Keratinocyte (primary cell): Measurements from ENCODE around the gene ABHD16A. TPM values are rescaled to one million over a fixed set of nuclear protein-coding genes. Genes with fewer than 3 reads are reported as not detected.
A peak's percentile ranks its signal among the peaks of the same experiment; 100 is the strongest.

ENCODE experiments used
- DNase-seq: peaks from one replicate; pipeline ENCODE4 v3.0.0-alpha.2; 2011; ENCODE audit warnings: low read depth, missing footprints, low spot score
- FAIRE-seq: peaks from 2 replicates; lab custom pipeline; 2011; peaks lifted over from hg19 to GRCh38; lab: Jason Lieb, UNC
- H2AFZ ChIP-seq: 2 replicates; pipeline ENCODE4 v1.6.0; 2012; ENCODE audit warnings: low read length, control low read depth, inconsistent platforms; ENCODE audit not compliant: control insufficient read depth
- H3K27ac ChIP-seq: 2 replicates; pipeline ENCODE4 v1.5.1; 2011; ENCODE audit warnings: low read length; ENCODE audit not compliant: control insufficient read depth, insufficient read depth
- H3K27me3 ChIP-seq: 3 replicates; pipeline ENCODE4 v1.6.0; 2011; ENCODE audit warnings: low read length; ENCODE audit not compliant: control insufficient read depth, insufficient read depth; ENCODE audit errors: extremely low read depth
- H3K36me3 ChIP-seq, 2 experiments: 2 replicates in 1 of 2; 3 replicates in 1 of 2; pipeline ENCODE4 v1.5.1; 2011; ENCODE audit warnings: low read length in 2 of 2, mild to moderate bottlenecking in 1 of 2; ENCODE audit not compliant: control insufficient read depth in 2 of 2, insufficient read depth in 2 of 2; ENCODE audit errors: extremely low read depth in 1 of 2
- H3K4me1 ChIP-seq: 3 replicates; pipeline ENCODE4 v1.5.1; 2011; ENCODE audit warnings: low read length; ENCODE audit not compliant: control insufficient read depth, insufficient read depth; ENCODE audit errors: extremely low read depth
- H3K4me2 ChIP-seq: 3 replicates; pipeline ENCODE4 v1.6.0; 2011; ENCODE audit warnings: low read depth, low read length; ENCODE audit not compliant: control insufficient read depth, insufficient read depth; ENCODE audit errors: extremely low read depth
- H3K4me3 ChIP-seq, 3 experiments: fragments of 200-600 bp in 1 of 3; sonication (generic) in 1 of 3; 2 replicates in 2 of 3; 3 replicates in 1 of 3; pipeline ENCODE4 v1.5.1; 2011 to 2016; ENCODE audit warnings: low read length in 3 of 3, mild to moderate bottlenecking in 3 of 3, control low read depth in 2 of 3, inconsistent platforms in 1 of 3, low read depth in 1 of 3, mixed read lengths in 1 of 3, mixed run types in 1 of 3, moderate library complexity in 1 of 3; ENCODE audit not compliant: control insufficient read depth in 2 of 3, insufficient read depth in 2 of 3; ENCODE audit errors: extremely low read depth in 1 of 3
- H3K79me2 ChIP-seq: 2 replicates; pipeline ENCODE4 v1.6.0; 2012; ENCODE audit warnings: low read length; ENCODE audit not compliant: control insufficient read depth, insufficient read depth
- H3K9ac ChIP-seq: 3 replicates; pipeline ENCODE4 v1.6.0; 2011; ENCODE audit warnings: low read length; ENCODE audit not compliant: control insufficient read depth, insufficient read depth; ENCODE audit errors: extremely low read depth
- H3K9me1 ChIP-seq: 3 replicates; pipeline ENCODE4 v1.6.0; 2011; ENCODE audit warnings: low read length; ENCODE audit not compliant: control insufficient read depth, insufficient read depth; ENCODE audit errors: extremely low read depth
- H3K9me3 ChIP-seq: 2 replicates; pipeline ENCODE4 v1.5.1; 2012; ENCODE audit warnings: low read depth, low read length; ENCODE audit not compliant: control insufficient read depth
- H4K20me1 ChIP-seq: 3 replicates; pipeline ENCODE4 v1.6.0; 2011; ENCODE audit warnings: low read length; ENCODE audit not compliant: control insufficient read depth, insufficient read depth; ENCODE audit errors: extremely low read depth
- CTCF ChIP-seq, 3 experiments: IDR thresholded peaks in 1 of 3; conservative IDR thresholded peaks in 1 of 3; optimal IDR thresholded peaks in 1 of 3; 2 replicates in 2 of 3; 3 replicates in 1 of 3; pipeline versions ENCODE3 to v1.5.1; 2011; ENCODE audit warnings: low read length in 3 of 3, mild to moderate bottlenecking in 3 of 3, moderate library complexity in 2 of 3, control low read depth in 1 of 3, inconsistent platforms in 1 of 3; ENCODE audit not compliant: insufficient read depth in 2 of 3; ENCODE audit errors: extremely low read depth in 1 of 3
- EZH2 ChIP-seq: IDR thresholded peaks from one replicate; pipeline ENCODE4 v1.6.1; 2012; ENCODE audit warnings: inconsistent platforms, mild to moderate bottlenecking, low read length, moderate library complexity
- dilution Hi-C: fragments of 300-500 bp; cut with MboI; formaldehyde crosslinking; loops from one replicate; pipeline ENCODE4 v1.7.0; 2020; ENCODE audit warnings: low sequenced_read_pairs; ENCODE audit not compliant: extremely low pct_ligation_motif_present
- polyA plus RNA-seq, 5 experiments: library from polyadenylated mRNA; depleted of rRNA in 3 of 5; stranded (reverse) in 3 of 5; stranded (forward) in 1 of 5; unstranded in 1 of 5; fragments of >200 nt; gene quantifications; 1 replicate in 1 of 5; 2 replicates in 3 of 5; 3 replicates in 1 of 5; pipeline versions ENCODE4 v1.2.1 to v1.2.3, GENCODE V29; 2011 to 2012; ENCODE audit warnings: missing spikeins in 2 of 5, low read depth in 1 of 5, low replicate concordance in 1 of 5

ABHD16A gene
- polyA plus RNA-seq, 1 donor (not counting 4 experiments of a cell fraction or from before 2014, with no cell fraction given): 21.8 TPM

- no peaks in the 10 kb centered on the region for H4K20me1 ChIP-seq
- H3K27me3 ChIP-seq: no peaks in the 10 kb centered on the region
- FAIRE-seq (peak; percentile 23), DNase-seq (no peak)
- no peaks in the 10 kb centered on the region for H3K79me2 ChIP-seq
- H3K9ac ChIP-seq: no peak overlapping the region
- H3K4me2 ChIP-seq: peak overlapping the region; percentile 6
- H3K4me3 ChIP-seq: peak overlapping the region in 1 of 3 experiments; percentile 13
- dilution Hi-C loops: no loop called here
- H2AFZ ChIP-seq: peak overlapping the region; percentile 22
- TF ChIP-seq CTCF (optimal IDR thresholded peaks at IDR 0.05 in 1 of 3, IDR thresholded peaks at IDR 0.05 in 1 of 3, conservative IDR thresholded peaks at IDR 0.05 in 1 of 3; ENCODE audit: extremely low read depth in 1 of 3, insufficient read depth in 2 of 3, low read length in 3 of 3) (no peak), EZH2 (no peak)
- no peak overlapping the region for H3K27ac ChIP-seq
- H3K9me1 ChIP-seq: peaks cover 5% of the 10 kb centered on the region
- H3K9me3 ChIP-seq: no peaks in the 10 kb centered on the region
- peaks cover 0 to 4% of the 10 kb centered on the region in 2 experiments for H3K36me3 ChIP-seq
- peaks cover 31% of the 10 kb centered on the region for H3K4me1 ChIP-seq
These were observed 17.2 kb upstream of the ABHD16A start for GRCh38 chr6:31720196-31720770.

GRCh38 chr6:31719001-31719400 is 15.9 kb upstream of the ABHD16A start:
- peak overlapping the region; percentile 77 for H3K4me2 ChIP-seq
- no peaks in the 10 kb centered on the region for H3K27me3 ChIP-seq
- no peak overlapping the region for H2AFZ ChIP-seq
- no peaks in the 10 kb centered on the region for H4K20me1 ChIP-seq
- peaks cover 5% of the 10 kb centered on the region for H3K9me1 ChIP-seq
- H3K27ac ChIP-seq: peak overlapping the region; percentile 66
- FAIRE-seq: no peak
- H3K4me1 ChIP-seq: peaks cover 31% of the 10 kb centered on the region
- H3K36me3 ChIP-seq: peaks cover 0 to 4% of the 10 kb centered on the region in 2 experiments
- H3K9ac ChIP-seq: no peak overlapping the region
- no peaks in the 10 kb centered on the region for H3K9me3 ChIP-seq
- H3K4me3 ChIP-seq: peak overlapping the region in 1 of 3 experiments; percentile 49
- no peak for DNase-seq
- dilution Hi-C loops: no loop called here
- no peaks in the 10 kb centered on the region for H3K79me2 ChIP-seq
- TF ChIP-seq CTCF (optimal IDR thresholded peaks at IDR 0.05 in 1 of 3, IDR thresholded peaks at IDR 0.05 in 1 of 3, conservative IDR thresholded peaks at IDR 0.05 in 1 of 3; ENCODE audit: extremely low read depth in 1 of 3, insufficient read depth in 2 of 3, low read length in 3 of 3): no peak
- no peak for TF ChIP-seq EZH2
